Measurements from ENCODE around the gene NPM1.

DNA sequence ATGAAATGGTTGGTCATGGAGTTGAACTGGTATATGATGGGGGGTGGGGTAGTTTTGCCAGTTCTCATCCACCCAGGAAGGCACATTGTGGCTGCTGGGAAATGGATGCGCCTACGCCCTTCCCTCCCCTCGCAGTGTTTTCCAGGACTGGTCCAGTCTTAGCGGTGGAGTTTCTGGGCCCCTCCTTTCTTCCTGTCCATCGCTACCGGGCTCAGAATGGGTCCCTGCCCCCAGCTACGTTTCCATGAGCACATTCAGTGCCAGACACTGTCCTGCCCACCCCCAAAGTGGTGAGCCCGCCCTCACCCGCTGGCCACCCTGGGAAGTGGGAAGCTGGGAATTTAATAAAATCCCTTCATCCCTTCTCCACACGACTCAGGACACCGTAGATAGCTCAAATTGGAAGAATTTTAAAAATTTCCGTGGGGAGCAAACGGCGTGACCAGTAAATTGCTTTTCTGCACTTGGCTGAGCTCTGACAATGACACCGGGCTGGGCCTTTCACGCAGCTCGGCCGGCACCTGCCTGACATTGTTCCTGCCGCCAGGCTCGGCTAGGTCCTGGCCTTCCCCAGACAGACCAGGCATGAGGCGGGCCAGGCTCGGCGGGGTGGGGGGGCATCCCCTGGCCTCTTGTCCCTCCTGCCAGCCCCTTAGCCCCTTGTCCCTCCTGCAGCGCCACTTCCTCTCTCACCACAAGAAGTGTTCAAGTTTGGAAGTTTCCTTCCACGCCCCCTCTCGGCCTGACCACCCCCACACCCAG, 35.4 kb downstream of the NPM1 start:
- TF ChIP-seq, protein P1, sequence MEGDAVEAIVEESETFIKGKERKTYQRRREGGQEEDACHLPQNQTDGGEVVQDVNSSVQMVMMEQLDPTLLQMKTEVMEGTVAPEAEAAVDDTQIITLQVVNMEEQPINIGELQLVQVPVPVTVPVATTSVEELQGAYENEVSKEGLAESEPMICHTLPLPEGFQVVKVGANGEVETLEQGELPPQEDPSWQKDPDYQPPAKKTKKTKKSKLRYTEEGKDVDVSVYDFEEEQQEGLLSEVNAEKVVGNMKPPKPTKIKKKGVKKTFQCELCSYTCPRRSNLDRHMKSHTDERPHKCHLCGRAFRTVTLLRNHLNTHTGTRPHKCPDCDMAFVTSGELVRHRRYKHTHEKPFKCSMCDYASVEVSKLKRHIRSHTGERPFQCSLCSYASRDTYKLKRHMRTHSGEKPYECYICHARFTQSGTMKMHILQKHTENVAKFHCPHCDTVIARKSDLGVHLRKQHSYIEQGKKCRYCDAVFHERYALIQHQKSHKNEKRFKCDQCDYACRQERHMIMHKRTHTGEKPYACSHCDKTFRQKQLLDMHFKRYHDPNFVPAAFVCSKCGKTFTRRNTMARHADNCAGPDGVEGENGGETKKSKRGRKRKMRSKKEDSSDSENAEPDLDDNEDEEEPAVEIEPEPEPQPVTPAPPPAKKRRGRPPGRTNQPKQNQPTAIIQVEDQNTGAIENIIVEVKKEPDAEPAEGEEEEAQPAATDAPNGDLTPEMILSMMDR (IDR thresholded peaks at IDR 0.05) = no peak
- no peak for TF ChIP-seq ZFX (IDR thresholded peaks at IDR 0.05; ENCODE audit: borderline replicate concordance)
